CD4-positive, alpha-beta T cell treated with Interferon gamma for 1 hour (primary cell): Measurements from ENCODE around the gene SPATS1.

ENCODE experiments used
- DNase-seq: peaks from one replicate; pipeline ENCODE4 v3.0.0-alpha.2; 2020

The SPATS1 gene

GRCh38 chr6:44342489-44342888 lies at the start of gene SPATS1:
Gene SPATS1, plus strand, starts transcription at chr6:44342650. Its CDS starts 446 bp downstream, at chr6:44343096.
- DNase-seq = no peak

GRCh38 chr6:44292661-44293365 lies 49.6 kb upstream of the SPATS1 start:
- DNase-seq = no peak

- no peak for DNase-seq
Observed at GRCh38 chr6:44294832-44295791, 47.3 kb upstream of the SPATS1 start.

GRCh38 chr6:44297063-44298038 lies 45.1 kb upstream of the SPATS1 start:
- no peak for DNase-seq

- no peak for DNase-seq
Observed at GRCh38 chr6:44298055-44298803, 44.2 kb upstream of the SPATS1 start.

GRCh38 chr6:44298864-44299263 lies 43.6 kb upstream of the SPATS1 start:
- DNase-seq = no peak

GRCh38 chr6:44300292-44300823 lies 42.1 kb upstream of the SPATS1 start:
- no peak for DNase-seq

GRCh38 chr6:44301106-44301505 lies 41.3 kb upstream of the SPATS1 start:
- DNase-seq = no peak

GRCh38 chr6:44301782-44302564 lies 40.5 kb upstream of the SPATS1 start:
- no peak for DNase-seq

GRCh38 chr6:44302856-44303255 lies 39.6 kb upstream of the SPATS1 start:
- DNase-seq = no peak

GRCh38 chr6:44303842-44304241 lies 38.6 kb upstream of the SPATS1 start:
- no peak for DNase-seq

- DNase-seq = peak; percentile 49
Observed at GRCh38 chr6:44304282-44305199, 37.9 kb upstream of the SPATS1 start.

- DNase-seq = no peak
Observed at GRCh38 chr6:44305200-44305725, 37.2 kb upstream of the SPATS1 start.

- no peak for DNase-seq
Observed at GRCh38 chr6:44306710-44307109, 35.7 kb upstream of the SPATS1 start.

- DNase-seq = no peak
Observed at GRCh38 chr6:44307217-44307616, 35.2 kb upstream of the SPATS1 start.

GRCh38 chr6:44309092-44309491 lies 33.4 kb upstream of the SPATS1 start:
- no peak for DNase-seq

- DNase-seq = no peak
Observed at GRCh38 chr6:44309631-44310030, 32.8 kb upstream of the SPATS1 start.

- no peak for DNase-seq
Observed at GRCh38 chr6:44310241-44310640, 32.2 kb upstream of the SPATS1 start.

- no peak for DNase-seq
Observed at GRCh38 chr6:44311304-44311703, 31.1 kb upstream of the SPATS1 start.
